GM12892 (cell line): Measurements from ENCODE around the gene KLK1.

Source experiments
- DNase-seq: peaks from one replicate; pipeline ENCODE4 v3.0.0; 2011; ENCODE audit not compliant: insufficient read length
- FAIRE-seq: peaks from 2 replicates; lab custom pipeline; 2011; peaks lifted over from hg19 to GRCh38; lab: Jason Lieb, UNC
- POLR2A ChIP-seq: IDR thresholded peaks from 2 replicates; pipeline ENCODE4 v1.6.1; 2011; ENCODE audit warnings: low read depth, low read length, control low read depth
- POLR2AphosphoS5 ChIP-seq: IDR thresholded peaks from 2 replicates; pipeline ENCODE4 v1.6.1; 2011; ENCODE audit warnings: low read depth, low read length, control low read depth
- TAF1 ChIP-seq: IDR thresholded peaks from 2 replicates; pipeline ENCODE4 v1.6.1; 2011; ENCODE audit warnings: low read depth, mild to moderate bottlenecking, control low read depth, low read length, borderline replicate concordance

The KLK1 gene

DNA sequence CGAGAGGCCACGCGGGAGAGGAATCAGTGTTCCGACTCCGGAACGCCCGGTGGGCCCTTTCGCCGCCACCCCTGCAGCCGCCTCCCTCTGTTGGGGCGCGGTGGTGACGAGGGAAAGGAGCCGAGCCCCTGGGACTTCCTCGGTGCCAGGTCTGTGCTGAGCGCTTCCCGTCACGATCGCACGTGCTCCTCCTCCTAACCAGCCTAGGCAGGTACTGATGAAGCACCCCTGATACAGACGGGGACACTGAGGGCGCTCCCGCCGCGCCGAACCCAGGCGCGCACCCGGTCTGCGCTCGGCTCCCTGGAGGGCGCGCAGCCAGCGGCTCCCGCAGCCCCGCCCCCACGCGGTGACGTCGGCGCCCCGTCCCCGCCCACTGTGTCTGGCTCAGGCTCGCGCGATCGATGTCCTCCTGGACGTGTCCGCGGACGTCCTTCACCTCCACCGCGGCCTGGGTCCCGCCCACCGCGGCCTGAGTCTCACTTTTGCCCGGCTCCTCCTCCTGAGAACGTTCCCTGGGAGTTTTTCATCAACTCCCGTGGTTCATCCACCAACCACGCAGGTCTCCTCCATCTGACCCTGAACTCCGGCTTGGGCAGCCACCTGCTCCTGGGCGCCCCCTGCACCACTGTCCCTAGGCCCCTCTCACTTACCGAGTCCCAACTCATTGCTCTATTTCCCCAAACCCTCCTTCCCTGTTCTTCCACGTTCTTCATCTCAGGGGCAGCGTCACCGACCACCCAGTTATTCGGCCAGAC is 12.4 kb upstream of the KLK1 start:
- FAIRE-seq, result peak; percentile 98
- TF ChIP-seq POLR2AphosphoS5 (peak; percentile 68; the same call in 1 of the 2 replicates), TAF1 (no peak), POLR2A (peak; percentile 74; the same call in 1 of the 2 replicates)
- peak; percentile 93 for DNase-seq

GRCh38 chr19:50835103-50835784 is 11.7 kb upstream of the KLK1 start:
- FAIRE-seq, result peak; percentile 58

GRCh38 chr19:50833802-50834167 is 10.2 kb upstream of the KLK1 start:
- TF ChIP-seq POLR2A (no peak), POLR2AphosphoS5 (no peak), TAF1 (no peak)
- FAIRE-seq (no peak), DNase-seq (no peak)

More at GRCh38 chr19:50835103-50835784, 11.7 kb upstream of the KLK1 start:
- no peak for TF ChIP-seq POLR2AphosphoS5
- TF ChIP-seq TAF1, result no peak
- TF ChIP-seq POLR2A, result no peak
- no peak for DNase-seq

GRCh38 chr19:50833117-50833801 is 9.7 kb upstream of the KLK1 start, which contains the start of gene KLK15:
Gene KLK15 (minus strand): TSS chr19:50833574. CDS start chr19:50831492, 2,082 bp downstream.
- TF ChIP-seq TAF1 (no peak), POLR2AphosphoS5 (no peak), POLR2A (no peak)
- no peak for DNase-seq
- FAIRE-seq, result no peak

GRCh38 chr19:50832666-50833065 is 9.1 kb upstream of the KLK1 start:
- TF ChIP-seq TAF1 (no peak), POLR2A (no peak), POLR2AphosphoS5 (no peak)
- DNase-seq, result no peak
- FAIRE-seq, result no peak

- DNase-seq, result no peak
- TF ChIP-seq POLR2AphosphoS5 (no peak), TAF1 (no peak), POLR2A (no peak)
- no peak for FAIRE-seq
Measured at GRCh38 chr19:50831026-50831396, 7.4 kb upstream of the KLK1 start.

DNA sequence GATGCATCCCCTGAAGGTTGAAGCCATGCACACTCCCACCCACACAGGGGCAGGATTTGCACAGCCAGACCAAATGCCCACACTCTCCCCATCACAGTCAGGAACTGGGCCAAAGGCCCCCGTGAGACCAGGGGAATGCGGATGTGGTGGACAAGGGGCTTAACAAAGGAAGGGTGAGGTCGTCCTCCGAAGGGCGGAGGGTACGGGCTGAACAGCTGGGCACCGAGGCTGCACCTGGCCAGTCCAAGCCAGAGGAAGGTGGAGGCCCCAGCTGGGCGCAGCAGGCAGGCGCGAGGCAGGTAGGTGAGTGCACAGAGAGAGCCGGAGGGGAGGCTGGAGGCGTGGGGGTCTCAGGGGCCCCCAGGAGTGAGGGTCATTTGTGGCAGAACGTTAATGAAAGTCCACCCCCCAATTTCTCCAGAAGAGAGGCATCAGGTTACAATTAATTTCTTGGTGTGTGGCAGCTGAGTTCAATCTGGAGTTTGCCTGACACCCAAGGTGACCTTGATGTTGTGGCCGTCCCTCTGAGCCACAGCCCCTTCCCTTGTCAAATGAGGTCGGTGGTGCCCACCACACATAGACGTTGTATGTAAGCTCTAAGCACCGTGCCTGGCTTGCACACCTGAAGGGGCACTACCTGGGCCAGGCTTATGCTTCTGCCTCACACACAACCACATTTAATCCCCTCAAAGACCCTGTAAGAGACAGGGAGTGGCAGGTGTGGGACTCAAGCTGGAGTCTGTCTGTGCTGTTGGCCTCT is 6.9 kb upstream of the KLK1 start:
- DNase-seq, result no peak
- no peak for TF ChIP-seq TAF1
- no peak for TF ChIP-seq POLR2A
- no peak for TF ChIP-seq POLR2AphosphoS5
- no peak for FAIRE-seq

- TF ChIP-seq TAF1, result no peak
- TF ChIP-seq POLR2AphosphoS5, result no peak
- TF ChIP-seq POLR2A, result no peak
- DNase-seq, result no peak
- no peak for FAIRE-seq
Measured at GRCh38 chr19:50829801-50830200, 6.2 kb upstream of the KLK1 start.

GRCh38 chr19:50827476-50827875 is 3.9 kb upstream of the KLK1 start:
- TF ChIP-seq POLR2AphosphoS5, result no peak
- DNase-seq (no peak), FAIRE-seq (no peak)

- TF ChIP-seq POLR2A, result no peak
- TF ChIP-seq POLR2AphosphoS5, result no peak
- TF ChIP-seq TAF1, result no peak
- no peak for FAIRE-seq
Measured at GRCh38 chr19:50826492-50827240, 3.1 kb upstream of the KLK1 start.

More at GRCh38 chr19:50826492-50827240, 3.1 kb upstream of the KLK1 start:
- DNase-seq, result no peak
